ENCODE measurements around the gene SMYD1.

Gene SMYD1

DNA sequence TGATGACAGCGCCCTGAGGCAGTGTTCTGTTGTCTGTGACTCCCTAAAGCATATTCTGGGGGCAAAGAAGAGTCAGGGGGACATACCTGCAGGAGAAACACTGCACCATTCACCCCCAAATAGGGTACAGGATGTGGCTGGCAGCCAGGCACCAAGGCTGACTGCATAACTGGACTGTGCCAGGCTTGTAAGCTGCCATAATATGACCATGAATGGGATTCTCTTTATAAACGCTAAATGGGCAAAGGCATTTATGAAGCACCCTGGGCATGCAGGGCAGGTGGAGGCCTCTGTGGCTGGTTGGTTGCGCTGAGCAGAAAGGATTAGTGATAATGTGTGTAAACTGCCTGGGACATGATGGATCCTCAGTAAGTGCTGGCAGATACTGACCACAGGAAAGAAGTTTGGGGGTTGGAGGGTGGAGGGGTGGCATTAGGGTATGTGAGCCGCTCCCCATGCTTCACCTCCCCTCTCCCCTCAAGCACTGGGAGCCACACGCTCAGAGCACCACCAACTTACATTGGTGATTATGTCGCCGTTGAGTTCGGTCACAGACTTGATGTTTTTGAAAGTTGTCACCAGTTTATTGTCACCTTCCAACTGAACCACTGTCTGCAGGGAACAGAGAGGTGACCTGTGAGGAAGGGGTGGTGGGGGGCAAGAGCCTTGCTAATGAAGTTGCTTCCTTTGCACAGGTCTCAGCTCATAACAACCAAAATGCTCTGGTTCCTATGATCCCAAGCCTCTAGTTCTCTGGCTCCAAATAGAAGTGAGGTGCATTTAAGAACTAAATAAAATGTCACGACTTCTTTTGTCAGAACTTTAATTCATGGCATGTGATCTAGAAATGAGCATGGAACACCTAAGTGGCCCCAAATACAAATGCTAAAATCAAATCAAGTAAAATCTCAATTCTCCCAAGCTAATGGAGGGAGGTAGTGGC is 56.6 kb downstream of the SMYD1 start:
- DNase-seq = no peak

DNA sequence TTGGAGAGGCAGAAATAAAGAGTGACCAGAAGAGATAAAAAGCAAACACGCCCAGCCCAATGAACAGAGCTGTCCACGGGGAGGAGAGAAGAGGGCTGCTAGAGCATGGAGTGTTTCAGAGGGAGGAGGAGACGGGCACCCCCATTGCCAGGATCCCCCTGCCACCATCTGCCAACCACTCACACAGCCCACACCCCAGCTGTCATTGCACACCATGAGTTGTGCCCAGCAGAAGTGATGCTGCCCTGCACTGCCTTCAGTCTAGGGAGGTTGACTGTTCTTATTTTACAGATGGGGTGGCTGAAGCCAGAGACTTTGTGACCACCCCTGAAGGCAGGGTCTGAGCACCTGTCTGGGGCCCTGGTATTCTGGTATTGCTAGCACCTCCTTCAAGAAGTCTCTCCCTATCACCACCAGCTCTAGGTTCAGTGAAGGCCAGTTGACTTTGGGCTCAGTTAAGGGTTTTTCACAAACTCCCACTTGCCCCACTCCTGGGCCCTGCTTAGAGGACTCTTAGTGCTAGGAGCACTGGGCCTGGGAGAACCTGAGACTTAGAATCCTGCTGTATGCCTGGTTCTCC is 57.8 kb downstream of the SMYD1 start:
- DNase-seq = no peak

DNA sequence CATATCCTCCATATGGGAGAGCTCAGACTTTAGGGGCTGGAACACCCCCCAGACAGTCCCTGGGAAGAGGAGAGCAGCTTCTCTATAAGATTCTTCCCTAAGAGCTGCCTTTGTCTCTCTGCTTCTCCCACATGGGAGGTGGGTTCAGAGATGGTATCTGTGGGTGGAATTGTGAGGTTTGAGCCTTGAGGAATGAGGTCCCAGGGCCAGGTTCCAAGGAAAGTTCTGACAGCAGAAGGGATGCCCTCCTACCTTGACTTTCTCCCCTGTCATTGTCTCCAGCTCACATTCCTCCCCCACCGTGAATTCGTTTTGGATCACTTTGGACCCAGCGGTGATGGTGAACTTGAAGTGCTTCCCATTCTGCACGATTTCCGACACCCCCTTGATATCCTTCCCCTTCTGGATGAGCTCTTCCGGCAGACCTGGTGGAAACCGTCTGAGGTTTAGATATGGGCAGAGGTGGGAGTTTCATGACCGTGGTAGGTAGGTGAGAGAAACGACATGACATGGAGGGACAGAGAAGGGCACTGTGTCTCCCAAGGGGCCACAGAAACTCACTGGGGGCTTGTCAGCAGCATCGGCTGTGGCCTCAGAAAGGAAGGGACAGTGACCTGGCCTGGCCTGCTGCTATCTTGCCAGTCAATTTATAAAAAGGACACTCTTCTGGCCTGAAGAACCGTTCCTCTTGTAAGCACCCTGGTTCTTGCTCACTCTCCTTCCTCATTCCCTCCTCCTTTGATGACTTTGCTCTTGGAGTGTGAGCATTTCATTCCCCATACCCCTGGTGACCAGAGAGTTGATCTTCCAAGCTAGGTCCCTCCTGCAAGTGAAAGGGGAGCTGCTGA is 58.5 kb downstream of the SMYD1 start:
- DNase-seq = no peak

DNA sequence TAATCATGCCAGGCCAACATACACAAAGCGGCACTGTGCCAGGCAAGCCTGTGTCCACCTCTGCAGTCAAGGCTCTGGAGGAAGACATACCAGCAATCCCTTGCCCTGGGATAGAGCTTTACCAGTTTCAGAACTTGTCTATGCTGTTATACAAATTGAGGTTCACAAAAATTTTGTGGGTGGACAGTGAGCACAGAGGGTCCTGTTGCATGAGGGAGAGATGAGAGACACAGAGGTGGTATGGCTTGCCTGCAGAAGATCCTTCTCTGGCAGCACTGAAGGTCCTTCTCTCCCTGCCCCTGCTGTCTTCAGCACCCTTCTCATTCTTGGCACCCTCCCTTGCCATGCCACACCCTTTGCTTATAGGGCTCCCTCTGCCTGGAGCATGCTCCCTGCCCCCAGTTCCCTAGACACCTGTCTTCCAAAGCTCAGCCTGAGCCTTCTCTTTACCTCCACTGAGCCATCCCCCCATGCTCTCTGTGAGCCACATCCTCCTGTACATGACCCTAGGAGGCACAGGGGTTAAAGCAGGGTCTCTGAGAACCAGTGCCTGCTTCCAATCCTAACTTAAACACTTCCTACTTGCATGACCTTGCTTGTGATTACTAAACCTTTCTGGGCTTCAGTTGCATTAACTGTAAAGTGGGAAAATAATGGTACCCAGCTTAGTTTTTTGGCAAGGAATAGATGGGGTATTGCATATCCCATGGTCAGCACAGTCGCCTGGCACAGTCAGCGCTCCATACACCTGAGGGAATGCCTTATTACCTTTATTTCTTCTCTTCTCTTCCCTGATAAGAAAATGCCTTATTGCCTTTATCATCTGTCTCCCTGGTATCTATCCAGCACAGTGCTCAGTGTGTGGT is 59.4 kb downstream of the SMYD1 start:
- no peak for DNase-seq

DNA sequence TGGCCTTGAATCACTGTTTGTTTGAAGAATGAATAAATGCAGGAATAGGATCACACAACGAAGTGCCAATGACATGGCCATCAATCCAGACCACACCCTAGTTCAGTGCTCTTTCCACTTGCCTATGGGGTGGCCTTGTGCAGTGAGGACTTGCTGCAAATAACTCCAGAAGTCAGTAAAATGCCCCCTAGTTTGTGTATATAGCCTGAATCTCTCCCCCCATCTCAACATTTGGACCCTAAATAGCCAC is 59.9 kb downstream of the SMYD1 start:
- no peak for DNase-seq

DNA sequence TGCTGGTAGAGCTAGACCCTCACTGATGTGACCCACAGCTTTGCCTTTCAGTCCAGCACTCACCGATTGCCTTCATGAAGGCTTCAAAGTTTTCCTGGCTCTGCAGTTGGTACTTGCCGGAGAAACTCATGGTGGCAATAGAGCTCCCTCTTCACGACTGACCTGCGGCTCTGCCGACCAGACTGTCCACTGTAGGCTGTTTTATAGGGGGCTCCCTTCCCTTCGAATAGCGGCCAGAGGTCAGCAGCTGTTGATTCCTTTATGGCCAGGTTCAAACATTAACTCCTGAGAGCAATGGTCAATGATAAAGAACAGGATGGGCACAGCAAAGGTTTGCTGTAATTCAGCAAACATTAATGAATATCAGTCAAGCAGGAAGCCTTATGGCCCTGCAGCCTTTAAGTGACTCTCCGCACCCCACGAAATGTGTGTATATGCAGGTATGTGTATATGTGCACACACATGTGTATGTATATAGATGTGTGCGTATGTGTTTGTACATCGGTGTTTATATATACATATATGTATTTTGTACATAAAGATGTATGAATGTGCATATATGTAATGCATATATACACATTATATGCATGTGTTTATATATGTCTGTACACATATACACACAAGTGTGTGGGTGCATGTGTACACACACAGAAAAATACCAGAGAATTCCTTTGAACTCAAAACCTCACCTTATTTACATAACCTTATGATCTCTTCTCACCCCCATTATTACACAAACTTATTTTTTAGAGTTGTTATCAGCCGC is 60.4 kb downstream of the SMYD1 start, which contains the start of gene FABP1:
Gene FABP1 (minus strand): TSS at position 175 of the 766 bp plus-strand sequence. CDS start 45 bp downstream, at position 130.
- no peak for DNase-seq

DNA sequence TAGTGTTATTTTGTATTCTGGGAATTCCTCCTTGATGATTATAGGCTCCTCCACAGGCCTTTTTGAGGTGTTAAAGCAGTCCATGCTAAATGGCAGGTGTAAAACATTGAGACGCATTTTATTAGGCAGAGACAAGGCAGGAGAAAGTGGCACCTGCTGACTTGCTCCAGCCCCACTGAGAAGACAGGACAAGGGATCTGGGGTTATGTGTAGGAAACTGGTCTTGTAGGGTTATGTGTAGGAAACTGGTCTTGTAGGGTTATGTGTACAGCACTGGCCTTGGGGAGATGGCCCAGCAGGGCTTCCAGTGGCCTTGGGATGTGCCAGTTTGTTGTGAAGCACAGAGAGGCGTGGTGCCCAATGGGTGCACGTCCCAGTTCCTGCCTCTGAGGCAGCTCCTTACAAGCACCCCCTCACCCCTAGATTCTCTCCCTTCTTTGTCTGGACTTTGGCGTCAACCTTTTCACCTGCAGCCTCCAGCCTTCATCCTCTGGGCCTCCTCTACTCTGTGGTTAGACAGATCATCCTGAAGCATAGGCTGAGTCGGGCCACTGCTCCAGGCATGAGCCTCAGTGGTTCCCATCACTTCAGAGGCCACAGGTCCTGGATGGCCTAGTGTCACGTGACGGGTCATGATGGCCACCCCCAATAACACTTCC is 61.2 kb downstream of the SMYD1 start:
- DNase-seq = no peak

DNA sequence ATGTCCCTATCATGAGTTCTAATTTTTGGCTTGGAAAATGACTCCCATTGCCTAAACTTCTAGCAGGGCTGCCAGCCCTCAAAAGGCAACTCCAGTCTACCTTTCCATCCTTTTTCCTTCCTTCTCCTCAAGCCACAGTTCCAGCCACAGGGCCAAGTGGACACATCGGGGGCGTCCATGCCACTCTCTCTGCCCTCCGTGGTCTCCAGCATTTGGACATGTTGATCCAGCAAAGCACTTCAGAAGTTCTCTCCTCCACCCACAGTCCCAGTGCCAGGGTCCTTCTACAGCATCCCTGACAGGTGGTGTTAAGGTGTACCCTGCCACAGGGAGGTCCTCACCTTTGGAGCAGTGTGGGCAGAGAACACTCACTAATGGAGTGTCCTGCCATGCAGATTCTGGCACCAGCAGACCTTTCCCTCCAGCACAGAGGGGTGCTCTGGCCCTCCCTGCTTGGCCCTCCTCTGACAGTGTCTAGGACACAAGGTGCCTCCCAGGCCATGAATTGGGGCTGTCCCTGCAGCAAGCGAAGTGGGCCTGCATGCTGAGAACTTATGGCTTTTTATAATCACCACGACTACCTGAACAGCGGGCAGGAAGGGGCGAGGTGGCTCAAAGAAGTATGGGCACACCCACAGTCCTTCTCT is 61.8 kb downstream of the SMYD1 start:
- DNase-seq = no peak

DNA sequence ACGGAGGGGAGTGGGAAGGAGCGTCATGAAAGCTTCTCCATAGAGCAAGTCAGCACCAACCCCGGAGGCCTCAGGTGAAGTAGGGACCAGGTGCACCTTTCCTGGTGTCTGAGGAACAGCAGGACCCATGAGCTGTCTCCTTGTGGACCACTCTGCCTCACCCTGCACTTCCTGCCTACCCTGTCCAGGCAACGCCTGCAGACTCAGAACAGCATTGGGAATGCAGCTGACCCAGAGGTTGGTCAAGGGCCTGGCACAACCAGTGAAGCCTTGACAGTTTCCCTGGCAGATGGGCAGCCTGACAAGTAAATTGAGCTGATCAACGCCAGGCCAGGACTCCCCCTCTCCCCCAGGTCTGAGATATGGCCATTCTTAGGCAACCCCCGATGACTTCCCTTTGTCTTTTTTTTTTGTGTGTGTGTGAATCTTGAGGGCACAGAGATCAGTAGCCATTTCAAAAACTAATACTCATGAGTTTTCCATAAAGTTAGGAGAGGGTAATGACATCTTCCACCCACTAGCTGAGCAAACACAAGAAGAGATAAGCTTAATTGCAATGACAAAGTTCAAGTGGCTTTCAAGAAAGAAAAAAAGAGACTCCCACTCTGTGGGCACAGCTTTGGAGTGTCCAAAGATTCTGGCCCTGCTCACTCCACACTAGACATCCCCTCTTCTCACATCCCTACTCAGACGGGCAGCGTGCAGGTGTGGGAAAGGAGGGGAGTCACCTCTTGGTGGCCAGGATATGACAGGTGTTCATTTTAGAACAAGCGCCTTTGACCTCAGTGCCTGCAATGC is 63.8 kb downstream of the SMYD1 start:
- no peak for DNase-seq

DNA sequence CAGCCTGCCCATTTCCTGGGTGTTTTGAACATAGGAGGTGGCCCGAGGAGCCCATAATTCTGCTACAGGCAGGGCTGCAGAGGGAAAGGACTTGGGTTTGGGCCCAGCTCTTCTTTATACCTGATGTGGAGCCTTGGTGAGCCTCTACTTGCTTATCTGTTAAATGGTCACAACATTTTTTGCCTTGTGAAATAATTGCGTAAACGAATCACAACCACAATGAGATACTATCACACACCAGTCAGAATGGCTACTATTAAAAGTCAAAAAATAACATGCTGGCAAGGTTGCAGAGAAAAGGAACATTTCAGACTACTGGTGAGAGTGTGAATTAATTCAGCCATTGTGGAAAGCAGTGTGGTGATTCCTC is 64.4 kb downstream of the SMYD1 start:
- no peak for DNase-seq

DNA sequence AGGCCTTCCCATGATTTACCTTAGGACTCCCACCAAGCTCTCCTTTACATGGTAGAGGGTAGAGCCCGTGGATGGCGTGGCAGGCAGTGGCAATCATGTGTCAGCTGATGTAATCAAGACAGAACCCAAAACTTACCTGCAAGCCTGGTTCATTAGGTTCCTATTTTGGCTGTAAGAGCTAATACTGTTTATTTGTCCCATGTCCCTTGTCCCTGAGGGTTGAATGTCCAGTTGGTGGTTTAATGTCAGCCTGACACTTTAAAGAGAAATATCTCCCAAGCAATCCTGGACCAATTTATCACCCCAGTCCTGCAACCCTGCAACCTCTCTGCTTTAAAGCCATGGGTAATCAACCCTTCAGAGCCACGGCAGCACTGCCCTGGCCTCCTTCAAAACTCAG is 66.2 kb downstream of the SMYD1 start:
- DNase-seq = no peak

DNA sequence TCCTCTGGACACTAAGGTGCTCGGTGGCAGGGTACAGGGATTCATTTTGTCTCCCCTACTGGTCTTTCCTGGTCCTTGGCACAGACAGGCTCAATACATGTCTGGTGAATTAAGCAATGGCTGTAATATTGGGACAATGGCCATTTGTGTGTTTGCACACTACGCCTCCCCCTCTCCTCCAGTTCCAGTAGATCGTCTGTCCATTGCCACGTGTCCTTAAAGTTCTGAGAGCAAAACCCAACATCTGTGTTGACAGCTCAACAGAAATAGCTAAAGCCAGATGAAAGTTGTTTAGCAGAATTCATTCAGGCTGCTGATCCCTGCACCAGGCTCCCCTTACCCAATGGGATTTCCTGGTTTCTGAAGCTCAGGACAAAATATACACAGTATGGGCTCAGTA is 69.2 kb downstream of the SMYD1 start:
- DNase-seq = no peak

DNA sequence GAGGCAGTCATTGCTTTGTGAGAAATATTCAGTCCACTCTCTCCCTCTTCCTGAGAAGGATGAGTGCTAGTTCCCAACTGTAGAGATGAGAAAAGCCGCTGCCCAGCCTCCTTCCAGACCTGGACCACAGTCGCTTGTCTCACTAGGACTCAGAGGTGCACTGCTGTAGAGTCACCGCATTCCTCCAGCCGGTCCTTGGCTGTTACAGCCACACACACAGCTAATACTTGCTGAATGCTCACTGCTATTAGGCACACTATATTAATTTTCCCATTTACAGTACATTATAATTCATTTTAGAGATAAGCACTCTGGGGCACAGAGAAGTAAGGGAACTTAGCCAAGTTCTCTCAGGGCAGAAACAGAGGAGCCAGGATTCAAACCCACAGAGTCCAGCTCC is 70.2 kb downstream of the SMYD1 start:
- no peak for DNase-seq

DNA sequence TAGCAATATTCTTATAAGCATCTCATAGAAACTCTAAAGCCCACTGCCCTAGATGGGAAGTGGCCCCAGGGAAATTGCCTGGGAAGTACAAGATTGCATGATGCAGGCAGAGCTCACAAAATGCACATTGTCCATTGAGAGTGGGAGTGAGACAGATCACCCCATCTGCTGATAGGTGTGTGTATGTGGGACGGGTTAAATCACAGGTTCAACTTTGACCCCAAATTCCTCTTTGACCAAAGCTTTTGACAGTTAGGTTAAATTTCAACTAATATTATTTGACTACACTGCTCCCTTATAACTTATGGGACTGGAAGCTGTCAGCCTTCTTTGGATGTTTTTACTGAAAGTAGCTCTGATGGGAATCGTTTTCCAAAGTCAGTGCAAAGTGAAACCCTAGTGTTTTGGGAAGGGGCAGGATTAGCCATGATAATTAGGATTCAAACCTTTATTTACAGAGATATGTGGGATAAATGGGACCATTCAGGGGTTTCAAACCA is 71.6 kb downstream of the SMYD1 start:
- DNase-seq = no peak

DNA sequence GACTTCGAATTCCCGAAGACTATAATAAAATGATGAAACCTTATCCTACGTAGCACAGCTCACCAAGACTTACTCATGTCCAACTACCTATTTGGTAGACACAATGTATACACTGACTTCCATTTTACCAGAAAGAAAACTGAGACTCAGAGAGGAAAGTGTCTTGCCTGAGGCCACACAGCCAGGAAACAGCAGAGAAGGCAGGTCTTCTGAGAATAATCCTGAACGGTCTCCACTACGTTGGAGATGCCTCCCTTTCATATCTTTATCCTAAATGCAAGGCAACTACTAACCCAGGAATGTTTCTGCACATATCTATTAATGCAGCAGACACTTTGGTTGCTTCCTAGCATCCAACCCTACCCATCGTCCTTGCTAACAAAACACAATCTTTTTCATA is 72.2 kb downstream of the SMYD1 start:
- DNase-seq = no peak

DNA sequence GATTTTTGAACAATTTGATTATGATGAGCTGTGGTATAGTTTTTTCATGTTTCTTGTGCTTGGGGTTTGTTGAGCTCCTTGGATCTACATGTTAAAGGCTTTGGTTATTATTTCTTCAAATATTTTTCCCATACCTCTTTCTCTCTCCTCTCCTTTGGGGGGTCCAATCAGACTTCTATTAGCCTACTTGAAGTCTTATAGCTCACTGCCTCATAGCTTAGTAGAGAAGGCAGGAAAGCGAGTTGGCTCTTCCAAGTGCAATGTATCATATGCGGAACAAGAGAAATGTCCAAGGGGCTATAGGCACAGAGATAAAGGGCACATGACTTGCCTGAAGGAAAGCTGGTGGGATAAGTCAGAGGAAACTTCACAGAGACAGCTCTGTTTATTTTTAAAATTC is 74.3 kb downstream of the SMYD1 start:
- no peak for DNase-seq

DNA sequence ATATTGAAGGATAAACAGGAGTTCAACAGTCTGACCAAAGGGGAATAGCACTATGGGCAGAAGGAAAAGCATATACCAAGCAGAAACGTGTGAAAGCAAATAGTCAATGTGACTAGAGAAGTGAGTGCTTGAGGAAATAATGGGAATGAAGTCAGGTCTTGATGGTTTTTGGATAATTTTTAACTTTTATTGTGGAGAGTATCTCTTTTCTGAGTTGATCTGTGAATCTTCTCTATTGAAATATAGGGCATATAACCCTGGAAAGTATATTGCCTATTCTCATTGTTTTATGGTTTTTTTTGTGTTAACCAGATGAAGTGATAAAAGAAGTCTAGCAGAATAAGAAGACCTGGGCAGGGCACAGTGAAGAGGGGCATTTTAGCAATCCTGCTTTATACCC is 76.6 kb downstream of the SMYD1 start:
- no peak for DNase-seq

DNA sequence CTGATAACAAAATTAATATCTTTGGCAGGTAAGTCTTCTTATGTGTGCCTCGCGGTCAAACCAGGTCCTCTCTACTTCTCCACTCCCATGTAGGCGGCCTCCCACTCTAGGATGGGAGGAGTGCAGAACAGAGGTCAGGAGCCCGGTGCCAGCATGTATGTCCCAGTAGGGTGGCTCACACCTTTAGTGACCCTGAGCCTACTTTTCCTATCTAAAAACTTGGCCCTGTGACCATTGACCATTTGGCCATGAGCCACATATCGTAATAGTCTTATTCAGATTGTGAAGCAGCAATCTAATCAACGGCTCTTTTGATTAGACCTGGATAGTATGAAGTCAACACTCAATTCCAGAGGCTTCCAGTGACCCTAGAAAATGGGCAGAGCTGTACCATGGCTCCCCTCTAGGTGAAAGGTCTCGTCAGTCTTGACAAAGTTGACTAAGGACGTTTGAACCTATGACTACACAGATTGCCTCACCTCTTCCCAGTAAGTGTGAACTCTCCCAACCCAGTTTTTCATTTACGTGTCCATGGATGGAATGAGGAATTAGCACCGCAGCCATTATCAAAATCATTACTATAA is 77.4 kb downstream of the SMYD1 start:
- DNase-seq = no peak

DNA sequence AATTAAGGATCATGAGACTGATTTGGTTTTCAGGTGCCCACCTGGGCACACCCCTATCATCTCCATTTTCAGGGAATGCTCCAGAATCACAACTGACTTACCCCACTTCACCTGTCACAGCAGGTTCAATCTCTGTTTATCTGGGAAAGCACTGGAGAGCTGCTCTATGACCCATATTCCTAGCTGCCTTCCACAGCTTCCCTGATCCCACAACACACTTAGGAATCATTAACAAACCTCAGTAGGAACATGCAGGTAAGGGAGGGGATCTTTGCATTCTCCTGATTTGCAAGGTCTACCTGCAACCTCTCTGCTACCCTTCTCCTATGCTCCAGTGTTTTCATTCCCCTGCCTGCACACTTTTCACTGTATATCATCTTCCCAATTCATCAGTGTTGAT is 79.0 kb downstream of the SMYD1 start:
- no peak for DNase-seq

DNA sequence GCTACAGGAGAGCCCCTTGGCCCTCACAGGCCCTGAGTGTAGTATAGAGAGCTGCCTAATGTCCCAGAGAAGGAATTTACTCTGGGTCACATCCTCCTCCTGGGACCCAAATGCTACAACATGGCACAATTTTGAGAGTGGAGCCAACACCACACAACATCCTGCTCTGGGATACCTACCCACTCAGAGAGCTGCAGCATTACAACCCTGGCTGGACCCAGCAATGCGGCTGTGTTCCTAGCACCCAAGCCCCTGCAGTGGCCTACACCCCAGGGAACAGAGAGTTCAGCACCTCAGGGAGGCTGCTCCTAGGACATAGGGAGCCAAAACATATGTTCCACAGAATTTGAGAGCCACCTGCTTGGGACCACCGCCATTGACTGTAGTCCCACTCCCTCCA is 79.5 kb downstream of the SMYD1 start:
- no peak for DNase-seq
